Stomach (tissue), 9 donors: ENCODE data around the gene AUNIP. TPM values are rescaled to one million over a fixed set of nuclear protein-coding genes. Genes with fewer than 3 reads are reported as not detected.

Source experiments
- DNase-seq, 2 donors: peaks; one replicate each; pipeline versions ENCODE4 v3.0.0 to v3.0.0-alpha.2; 2013 to 2019
- H3K27ac ChIP-seq, 5 donors: fragments of 200-600 bp in 4 of 5; sonication (generic) in 4 of 5; one replicate each; pipeline ENCODE4 v1.5.1; 2013 to 2019; ENCODE audit warnings: mild to moderate bottlenecking in 1 of 5, moderate library complexity in 1 of 5
- H3K27me3 ChIP-seq, 3 donors: fragments of 200-600 bp; sonication (generic); one replicate each; pipeline ENCODE4 v1.5.1; 2017 to 2019; ENCODE audit warnings: mixed run types in 1 of 3
- H3K36me3 ChIP-seq, 4 donors: fragments of 200-600 bp; sonication (generic); 1 replicate in 3 of 4; 2 replicates in 1 of 4; pipeline ENCODE4 v1.5.1; 2016 to 2019
- H3K4me1 ChIP-seq, 4 donors: fragments of 200-600 bp; sonication (generic); one replicate each; pipeline ENCODE4 v1.5.1; 2016 to 2019
- H3K4me3 ChIP-seq, 4 donors: fragments of 200-600 bp; sonication (generic) in 3 of 4; one replicate each; pipeline ENCODE4 v1.5.1; 2016 to 2019; ENCODE audit warnings: mild to moderate bottlenecking in 1 of 4
- H3K9me3 ChIP-seq, 4 donors: fragments of 200-600 bp; sonication (generic); one replicate each; pipeline ENCODE4 v1.5.1; 2016 to 2019
- EP300 ChIP-seq: sonication (generic); formaldehyde crosslinking; IDR thresholded peaks from one replicate; pipeline ENCODE4 v1.6.1; 2017; ENCODE audit warnings: antibody characterized with exemption
- POLR2A ChIP-seq, 4 donors: fragments of 450-650 bp; IDR thresholded peaks; one replicate each; pipeline ENCODE4 v1.6.1; 2016; ENCODE audit warnings: antibody characterized with exemption in 4 of 4, control low read depth in 2 of 4, mild to moderate bottlenecking in 1 of 4, moderate library complexity in 1 of 4
- POLR2AphosphoS5 ChIP-seq, 3 donors: sonication (generic); formaldehyde crosslinking; IDR thresholded peaks; one replicate each; pipeline ENCODE4 v1.6.1; 2016; ENCODE audit warnings: antibody characterized with exemption in 3 of 3
- WGBS, 5 donors: extraction: QIAGEN DNeasy Blood & Tissue Kit in 3 of 5; methylation state at CpG; one replicate each; pipeline versions ENCODE4 v1.1.5 to v1.1.7; 2013 to 2018; 5-methylcytosine and 5-hydroxymethylcytosine counted together
- intact Hi-C: fragments of 100-400 bp; cut with DNase I; formaldehyde crosslinking; loops from one replicate; pipeline ENCODE4 v1.15.1; 2023; ENCODE audit warnings: low total_unique reads
- polyA plus RNA-seq, 3 donors: library from polyadenylated mRNA; stranded (reverse); fragments of 200-250 nt; gene quantifications; one replicate each; pipeline ENCODE4 v1.2.3, GENCODE V29; 2013
- total RNA-seq, 5 donors: library from RNA; depleted of rRNA; stranded (reverse); fragments of >200 nt; gene quantifications; one replicate each; pipeline versions ENCODE4 v1.1.0 to v1.2.3, GENCODE V29; 2014 to 2016
- TF ChIP-seq, protein P1 (sequence below), 7 experiments: fragments of 450-650 bp in 4 of 7; fragments of 200-600 bp in 3 of 7; sonication (generic) in 3 of 7; IDR thresholded peaks; one replicate each; pipeline ENCODE4 v1.5.1; 2016 to 2019; ENCODE audit warnings: antibody characterized with exemption in 7 of 7, control low read depth in 2 of 7, mild to moderate bottlenecking in 1 of 7
- donor health status: healthy with polysubstance abuse.
- donor health status: Bipolar disorder and iron deficiency.
- donor health status: healthy.

AUNIP gene
- total and polyA plus RNA-seq, 8 donors, result 0.68 to 2.8 (median 1.00) TPM; not detected in 3

DNA sequence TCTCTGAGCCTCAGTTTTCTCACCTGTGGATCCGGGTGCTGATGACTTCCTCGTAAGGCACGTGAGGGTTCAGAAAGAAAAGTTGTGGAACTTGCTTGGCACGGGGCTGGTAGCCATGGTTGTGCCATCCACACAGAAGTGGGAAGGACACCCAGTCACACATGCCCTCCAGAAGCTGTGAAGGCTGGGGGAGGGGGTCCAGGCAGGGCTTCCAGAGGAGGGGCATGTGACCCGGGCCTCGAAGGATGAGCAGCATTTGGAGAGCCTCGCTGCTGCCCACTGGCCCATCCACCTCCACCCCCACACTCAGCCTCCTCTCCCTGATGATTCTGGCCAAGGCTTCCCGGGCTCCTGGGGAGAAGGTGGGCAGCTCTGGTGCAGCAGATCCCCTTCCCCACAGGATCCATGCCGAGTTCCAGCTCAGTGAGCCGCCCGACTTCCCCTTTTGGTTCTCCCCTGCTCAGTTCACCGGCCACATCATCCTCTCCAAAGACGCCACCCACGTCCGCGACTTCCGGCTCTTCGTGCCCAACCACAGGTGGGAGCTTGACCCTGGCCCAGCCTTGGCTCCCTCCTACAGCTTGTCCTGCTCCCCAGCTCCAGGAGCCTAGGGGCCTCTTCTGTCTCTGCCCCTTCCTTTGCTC lies 49.9 kb downstream of the AUNIP start:
- peaks cover 37 to 91% (median 79%) of the 10 kb centered on the region in 4 donors for H3K36me3 ChIP-seq
- intact Hi-C loops, result loop anchor here (5.0 kb wide), 1 partner anchor 197 kb away; no protein-coding TSS in a partner anchor
- H3K4me3 ChIP-seq, result no peak overlapping the region
- DNase-seq, result peak in 1 of 2 donors; percentile 53
- peaks cover 12 to 68% (median 51%) of the 10 kb centered on the region in 4 donors for H3K4me1 ChIP-seq
- no peaks in the 10 kb centered on the region for H3K9me3 ChIP-seq
- 64 to 79% (median 71%) methylated on average over 18 of the region's 18 CpGs for WGBS, 5 donors
- TF ChIP-seq, protein P1, sequence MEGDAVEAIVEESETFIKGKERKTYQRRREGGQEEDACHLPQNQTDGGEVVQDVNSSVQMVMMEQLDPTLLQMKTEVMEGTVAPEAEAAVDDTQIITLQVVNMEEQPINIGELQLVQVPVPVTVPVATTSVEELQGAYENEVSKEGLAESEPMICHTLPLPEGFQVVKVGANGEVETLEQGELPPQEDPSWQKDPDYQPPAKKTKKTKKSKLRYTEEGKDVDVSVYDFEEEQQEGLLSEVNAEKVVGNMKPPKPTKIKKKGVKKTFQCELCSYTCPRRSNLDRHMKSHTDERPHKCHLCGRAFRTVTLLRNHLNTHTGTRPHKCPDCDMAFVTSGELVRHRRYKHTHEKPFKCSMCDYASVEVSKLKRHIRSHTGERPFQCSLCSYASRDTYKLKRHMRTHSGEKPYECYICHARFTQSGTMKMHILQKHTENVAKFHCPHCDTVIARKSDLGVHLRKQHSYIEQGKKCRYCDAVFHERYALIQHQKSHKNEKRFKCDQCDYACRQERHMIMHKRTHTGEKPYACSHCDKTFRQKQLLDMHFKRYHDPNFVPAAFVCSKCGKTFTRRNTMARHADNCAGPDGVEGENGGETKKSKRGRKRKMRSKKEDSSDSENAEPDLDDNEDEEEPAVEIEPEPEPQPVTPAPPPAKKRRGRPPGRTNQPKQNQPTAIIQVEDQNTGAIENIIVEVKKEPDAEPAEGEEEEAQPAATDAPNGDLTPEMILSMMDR (IDR thresholded peaks at IDR 0.05), result no peak
- TF ChIP-seq POLR2A (IDR thresholded peaks at IDR 0.05) (no peak), EP300 (no peak), POLR2AphosphoS5 (IDR thresholded peaks at IDR 0.05) (no peak)
- peak overlapping the region in 2 of 5 donors; percentile 26 to 36 for H3K27ac ChIP-seq
- H3K27me3 ChIP-seq, result no peaks in the 10 kb centered on the region

DNA sequence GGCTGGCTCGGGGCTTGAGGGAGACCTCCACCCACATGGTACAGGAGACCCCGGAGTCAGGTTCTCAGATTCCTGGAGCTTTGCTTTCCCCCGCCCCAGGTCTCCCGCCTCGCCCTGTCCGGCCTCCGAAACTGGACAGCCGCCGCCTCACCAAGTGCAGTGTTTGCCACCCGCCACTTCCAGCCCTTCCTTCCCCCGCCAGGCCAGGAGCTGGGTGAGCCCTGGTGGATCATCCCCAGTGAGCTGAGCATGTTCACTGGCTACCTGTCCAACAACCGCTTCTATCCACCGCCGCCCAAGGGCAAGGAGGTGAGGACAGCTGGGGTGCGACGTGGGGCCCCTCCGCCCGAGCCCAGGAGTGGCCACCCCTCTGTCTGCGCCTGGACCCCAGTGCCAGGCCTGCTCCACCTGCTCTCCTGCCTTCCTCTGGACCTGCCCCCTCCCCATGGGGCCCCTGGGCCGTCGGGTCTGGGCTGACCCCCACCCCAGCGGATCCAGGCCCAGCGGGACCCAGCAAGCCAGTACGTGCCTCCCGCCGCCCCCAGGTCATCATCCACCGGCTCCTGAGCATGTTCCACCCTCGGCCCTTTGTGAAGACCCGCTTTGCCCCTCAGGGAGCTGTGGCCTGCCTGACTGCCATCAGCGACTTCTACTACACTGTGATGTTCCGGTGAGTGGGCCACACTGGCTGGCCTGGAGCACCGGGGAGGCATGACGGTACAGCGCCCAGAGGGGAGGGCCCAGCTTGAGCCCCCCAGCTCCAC lies 50.6 kb downstream of the AUNIP start:
- H3K27ac ChIP-seq, result peak overlapping the region in 4 of 5 donors; percentile 2 to 49 (median 31)
- WGBS, 5 donors, result 79 to 89% (median 87%) methylated on average over 15 to 34 of the region's 34 CpGs
- DNase-seq, result no peak
- no peak for TF ChIP-seq POLR2A (IDR thresholded peaks at IDR 0.05)
- TF ChIP-seq, protein P1 (IDR thresholded peaks at IDR 0.05), result no peak
- no peak for TF ChIP-seq EP300
- TF ChIP-seq POLR2AphosphoS5 (IDR thresholded peaks at IDR 0.05), result no peak
- intact Hi-C loops, result loop anchor here (5.0 kb wide), 1 partner anchor 196 kb away; no protein-coding TSS in a partner anchor
- H3K9me3 ChIP-seq, result no peaks in the 10 kb centered on the region
- H3K36me3 ChIP-seq, result peaks cover 30 to 84% (median 72%) of the 10 kb centered on the region in 4 donors
- no peak overlapping the region for H3K4me3 ChIP-seq
- H3K4me1 ChIP-seq, result peaks cover 12 to 75% (median 55%) of the 10 kb centered on the region in 4 donors
- H3K27me3 ChIP-seq, result no peaks in the 10 kb centered on the region

DNA sequence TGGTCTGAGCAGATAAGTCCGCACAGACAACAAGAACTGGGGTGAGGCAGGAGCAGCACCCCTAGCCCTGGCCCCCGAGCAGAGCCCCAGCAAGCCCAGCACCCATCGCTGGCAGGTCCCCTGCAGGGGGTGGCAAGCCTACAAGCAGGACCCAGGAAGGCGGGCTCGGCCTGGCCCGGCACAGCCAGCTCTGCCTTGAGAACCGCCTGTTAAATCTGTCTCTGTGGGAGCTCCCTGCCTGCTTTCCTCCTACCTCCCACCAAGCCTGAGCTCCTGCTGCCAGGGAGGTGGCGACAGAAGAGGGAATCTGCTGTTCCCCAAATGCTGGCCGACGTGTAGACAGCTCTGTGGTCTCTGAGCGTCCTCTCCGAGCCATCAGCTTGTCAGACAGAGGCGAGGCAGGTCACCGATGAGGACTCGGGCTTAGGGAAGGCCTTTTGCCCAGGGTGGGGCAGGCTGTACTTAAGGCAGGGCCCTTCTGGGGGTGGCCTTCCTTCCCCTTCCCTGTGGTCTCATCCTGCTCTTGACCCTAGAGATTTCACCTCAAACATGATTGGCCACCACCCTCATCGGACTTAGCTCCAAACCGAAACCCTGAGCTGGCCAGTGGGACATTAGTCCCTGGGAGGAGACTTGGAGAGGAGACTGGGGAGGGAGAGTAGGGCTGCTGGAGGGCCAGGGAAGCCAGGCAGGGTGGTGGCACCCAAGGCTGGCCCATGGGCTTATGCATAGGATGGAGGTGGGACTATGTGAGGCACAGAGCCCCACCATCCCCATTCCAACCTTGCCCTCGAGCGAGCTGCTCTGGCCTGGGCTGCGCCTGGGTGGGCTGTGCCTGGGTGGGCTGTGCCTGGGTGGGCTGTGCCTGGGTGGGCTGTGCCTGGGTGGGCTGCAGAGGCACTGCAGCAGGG lies 51.5 kb downstream of the AUNIP start:
- no peak for DNase-seq
- Histone ChIP-seq H3K27ac (peak overlapping the region in 3 of 5 donors; percentile 33 to 53 (median 49)), H3K27me3 (no peaks in the 10 kb centered on the region), H3K4me3 (no peak overlapping the region), H3K36me3 (peaks cover 28 to 75% (median 63%) of the 10 kb centered on the region in 4 donors), H3K9me3 (no peaks in the 10 kb centered on the region), H3K4me1 (peaks cover 12 to 84% (median 60%) of the 10 kb centered on the region in 4 donors)
- TF ChIP-seq POLR2A (IDR thresholded peaks at IDR 0.05), result no peak
- no peak for TF ChIP-seq EP300
- TF ChIP-seq POLR2AphosphoS5 (IDR thresholded peaks at IDR 0.05), result no peak
- TF ChIP-seq, protein P1 (IDR thresholded peaks at IDR 0.05), result no peak
- intact Hi-C loops, result loop anchor here (5.0 kb wide), 1 partner anchor 195 kb away; no protein-coding TSS in a partner anchor
- WGBS, 5 donors, result 81 to 87% (median 85%) methylated on average over 7 to 20 of the region's 20 CpGs
